HEK293T (cell line): Measurements from ENCODE around the gene ELK1.

ENCODE experiments used
- CTCF ChIA-PET: fragments of 350-600 bp; formaldehyde crosslinking; extraction: SDS; loops from one replicate; lab custom pipeline; 2021; ENCODE audit warnings: antibody characterized with exemption, inconsistent platforms; lab: Yijun Ruan, JAX
- POLR2A ChIA-PET: fragments of 350-600 bp; formaldehyde crosslinking; extraction: SDS; loops from one replicate; lab custom pipeline; 2020; ENCODE audit warnings: antibody characterized with exemption, inconsistent platforms; lab: Yijun Ruan, JAX
- DNase-seq: peaks from one replicate; pipeline ENCODE4 v3.0.0; 2012; ENCODE audit warnings: mixed read lengths; ENCODE audit errors: extremely low spot score
- ARNT ChIP-seq: fragments of 450-650 bp; IDR thresholded peaks from 2 replicates; pipeline ENCODE4 v1.6.1; 2017; ENCODE audit warnings: mild to moderate bottlenecking
- BHLHE40 ChIP-seq: fragments of 450-650 bp; IDR thresholded peaks from 2 replicates; pipeline ENCODE4 v1.6.1; 2016; ENCODE audit warnings: mild to moderate bottlenecking, moderate library complexity, borderline replicate concordance
- CTBP1 ChIP-seq: fragments of 450-650 bp; IDR thresholded peaks from 2 replicates; pipeline ENCODE4 v1.6.1; 2016; ENCODE audit warnings: borderline replicate concordance
- ELF4 ChIP-seq: fragments of 450-650 bp; IDR thresholded peaks from 2 replicates; pipeline ENCODE4 v1.6.1; 2017; ENCODE audit warnings: antibody characterized with exemption
- FOXA1 ChIP-seq: fragments of 450-650 bp; IDR thresholded peaks from 2 replicates; pipeline ENCODE4 v1.6.1; 2016; ENCODE audit warnings: mild to moderate bottlenecking
- FOXK2 ChIP-seq: fragments of 450-650 bp; IDR thresholded peaks from 2 replicates; pipeline ENCODE4 v1.6.1; 2016; ENCODE audit warnings: mild to moderate bottlenecking
- FOXM1 ChIP-seq: fragments of 450-650 bp; IDR thresholded peaks from 2 replicates; pipeline ENCODE4 v1.6.1; 2017; ENCODE audit warnings: mild to moderate bottlenecking, borderline replicate concordance
- HDGF ChIP-seq: fragments of 450-650 bp; IDR thresholded peaks from 2 replicates; pipeline ENCODE4 v1.6.1; 2017; ENCODE audit warnings: antibody characterized with exemption, borderline replicate concordance
- L3MBTL2 ChIP-seq: fragments of 450-650 bp; conservative IDR thresholded peaks from 2 replicates; pipeline ENCODE4 v1.6.1; 2016; ENCODE audit warnings: mild to moderate bottlenecking
- LEF1 ChIP-seq: fragments of 450-650 bp; IDR thresholded peaks from 2 replicates; pipeline ENCODE4 v1.6.1; 2017; ENCODE audit warnings: mild to moderate bottlenecking, borderline replicate concordance
- NFRKB ChIP-seq: fragments of 450-650 bp; IDR thresholded peaks from 2 replicates; pipeline ENCODE4 v1.6.1; 2016; ENCODE audit warnings: mild to moderate bottlenecking, moderate library complexity
- SP1 ChIP-seq: fragments of 450-650 bp; IDR thresholded peaks from 2 replicates; pipeline ENCODE4 v1.6.1; 2017
- SUZ12 ChIP-seq: fragments of 450-650 bp; IDR thresholded peaks from 2 replicates; pipeline ENCODE4 v1.6.1; 2016; ENCODE audit warnings: mild to moderate bottlenecking
- TARDBP ChIP-seq: fragments of 450-650 bp; IDR thresholded peaks from 2 replicates; pipeline ENCODE4 v1.6.1; 2016
- ZNF384 ChIP-seq: fragments of 450-650 bp; IDR thresholded peaks from 2 replicates; pipeline ENCODE4 v1.6.1; 2016
- TF ChIP-seq, protein P1 (sequence below): fragments of 450-650 bp; IDR thresholded peaks from 2 replicates; pipeline ENCODE4 v1.6.1; 2016

ELK1 gene

DNA sequence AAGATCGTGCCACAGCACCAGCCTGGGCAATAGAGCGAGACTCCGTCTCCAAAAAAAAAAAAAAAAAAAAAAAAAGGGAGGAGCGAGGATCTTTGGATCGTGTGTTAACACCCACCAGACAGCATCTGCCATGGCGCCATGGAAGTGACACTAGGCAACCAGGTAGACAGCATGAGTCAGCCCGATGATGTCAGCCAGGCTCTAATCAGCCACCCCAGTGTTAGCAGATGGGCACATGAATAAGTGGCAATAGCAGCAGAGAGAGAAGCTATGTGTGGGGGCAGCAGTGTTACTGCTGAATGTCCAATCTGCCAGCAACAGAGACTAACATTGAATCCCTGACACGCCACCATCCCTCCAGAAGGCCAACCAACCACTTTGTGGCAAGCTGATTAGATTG lies 37.3 kb downstream of the ELK1 start:
- CTCF ChIA-PET: no interaction called here
- TF ChIP-seq, protein P1, sequence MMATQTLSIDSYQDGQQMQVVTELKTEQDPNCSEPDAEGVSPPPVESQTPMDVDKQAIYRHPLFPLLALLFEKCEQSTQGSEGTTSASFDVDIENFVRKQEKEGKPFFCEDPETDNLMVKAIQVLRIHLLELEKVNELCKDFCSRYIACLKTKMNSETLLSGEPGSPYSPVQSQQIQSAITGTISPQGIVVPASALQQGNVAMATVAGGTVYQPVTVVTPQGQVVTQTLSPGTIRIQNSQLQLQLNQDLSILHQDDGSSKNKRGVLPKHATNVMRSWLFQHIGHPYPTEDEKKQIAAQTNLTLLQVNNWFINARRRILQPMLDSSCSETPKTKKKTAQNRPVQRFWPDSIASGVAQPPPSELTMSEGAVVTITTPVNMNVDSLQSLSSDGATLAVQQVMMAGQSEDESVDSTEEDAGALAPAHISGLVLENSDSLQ: no peak
- TF ChIP-seq ZNF384: no peak
- TF ChIP-seq BHLHE40: no peak
- TF ChIP-seq FOXA1: no peak
- TF ChIP-seq SUZ12: no peak
- no peak for TF ChIP-seq FOXM1
- no peak for TF ChIP-seq LEF1
- no peak for TF ChIP-seq TARDBP
- no peak for TF ChIP-seq NFRKB
- TF ChIP-seq CTBP1: no peak
- TF ChIP-seq ARNT: no peak
- TF ChIP-seq L3MBTL2: no peak
- TF ChIP-seq HDGF: no peak
- no peak for TF ChIP-seq FOXK2
- no peak for TF ChIP-seq ELF4
- TF ChIP-seq SP1: no peak
- no peak for DNase-seq
- POLR2A ChIA-PET: interaction anchor here (1.4 kb wide), 1 partner anchor 57 kb away, joined by 3 read pairs; no protein-coding TSS in a partner anchor

DNA sequence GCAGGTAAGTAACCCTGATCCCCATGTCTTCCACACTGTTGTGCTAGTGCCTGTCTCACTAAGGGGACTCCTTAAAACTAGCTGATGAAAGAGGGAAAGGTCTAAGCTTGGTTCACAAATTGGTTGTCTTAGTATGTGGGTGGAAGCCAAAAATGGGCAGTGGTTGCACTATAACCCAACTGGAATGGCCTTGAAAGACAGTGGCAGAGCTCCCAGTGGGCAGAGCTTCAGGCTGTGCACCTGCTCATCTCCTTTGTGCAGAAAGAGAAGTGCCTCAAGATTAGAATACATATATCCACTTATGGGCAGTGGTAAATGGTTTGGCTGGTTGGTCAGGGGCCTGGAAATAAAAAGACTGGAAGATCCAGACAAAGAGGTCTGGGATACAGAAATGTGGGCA lies 37.9 kb downstream of the ELK1 start:
- DNase-seq: no peak
- TF ChIP-seq TARDBP (no peak), ELF4 (no peak), LEF1 (no peak), FOXA1 (no peak), FOXM1 (no peak), SUZ12 (no peak), FOXK2 (no peak), L3MBTL2 (no peak)
- ChIA-PET CTCF (no interaction called here), POLR2A (no interaction called here)

DNA sequence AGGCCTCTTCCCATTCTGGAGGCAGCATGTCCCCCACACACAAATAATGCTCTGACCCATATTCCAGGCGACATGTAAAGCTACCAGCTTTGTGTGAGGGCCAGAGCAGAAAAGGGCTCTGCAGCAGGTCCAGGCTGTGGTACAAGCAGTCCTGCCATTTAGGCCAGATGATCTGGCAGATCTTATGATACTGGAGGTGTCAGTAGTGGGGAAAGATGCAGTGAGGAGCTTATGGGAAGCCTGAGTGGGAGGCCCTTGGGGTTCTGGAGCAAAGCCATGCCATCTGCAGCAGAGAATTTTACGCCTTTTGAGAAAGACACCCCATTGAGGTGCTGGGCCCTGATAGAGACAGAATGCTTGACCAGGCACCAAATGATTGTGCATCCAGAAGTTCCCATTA lies 38.4 kb downstream of the ELK1 start:
- TF ChIP-seq L3MBTL2 (no peak), LEF1 (no peak), FOXA1 (no peak), BHLHE40 (no peak), ARNT (no peak), HDGF (no peak), ZNF384 (no peak), SP1 (no peak), TARDBP (no peak), CTBP1 (no peak), FOXK2 (no peak), SUZ12 (no peak), NFRKB (no peak), FOXM1 (no peak), ELF4 (no peak)
- TF ChIP-seq, protein P1: no peak
- POLR2A ChIA-PET: no interaction called here
- no peak for DNase-seq
- CTCF ChIA-PET: no interaction called here

DNA sequence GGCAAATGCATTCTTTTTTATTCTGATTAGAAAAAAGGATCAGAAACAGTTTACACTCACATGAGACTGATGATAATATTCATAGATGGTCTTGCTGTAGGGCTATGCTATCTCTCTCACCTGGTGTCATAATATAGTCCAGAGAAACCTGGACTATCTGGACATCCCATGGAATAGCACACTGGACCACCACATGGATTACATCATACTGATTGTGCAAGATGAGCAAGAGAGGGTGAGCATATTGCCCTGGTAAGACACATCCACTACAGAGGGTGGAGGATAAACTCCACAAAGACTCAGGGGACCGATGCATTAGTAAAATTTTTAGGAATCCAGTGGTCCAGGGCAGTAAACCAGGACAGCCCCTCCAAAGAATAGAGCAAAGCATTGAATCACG lies 38.9 kb downstream of the ELK1 start:
- TF ChIP-seq BHLHE40: no peak
- no peak for TF ChIP-seq SP1
- no peak for TF ChIP-seq NFRKB
- TF ChIP-seq L3MBTL2: no peak
- TF ChIP-seq TARDBP: no peak
- TF ChIP-seq ZNF384: no peak
- no peak for TF ChIP-seq ARNT
- TF ChIP-seq, protein P1: no peak
- no peak for TF ChIP-seq FOXK2
- no peak for TF ChIP-seq FOXA1
- no peak for TF ChIP-seq HDGF
- no peak for TF ChIP-seq ELF4
- TF ChIP-seq FOXM1: no peak
- no peak for DNase-seq
- ChIA-PET CTCF (no interaction called here), POLR2A (no interaction called here)

DNA sequence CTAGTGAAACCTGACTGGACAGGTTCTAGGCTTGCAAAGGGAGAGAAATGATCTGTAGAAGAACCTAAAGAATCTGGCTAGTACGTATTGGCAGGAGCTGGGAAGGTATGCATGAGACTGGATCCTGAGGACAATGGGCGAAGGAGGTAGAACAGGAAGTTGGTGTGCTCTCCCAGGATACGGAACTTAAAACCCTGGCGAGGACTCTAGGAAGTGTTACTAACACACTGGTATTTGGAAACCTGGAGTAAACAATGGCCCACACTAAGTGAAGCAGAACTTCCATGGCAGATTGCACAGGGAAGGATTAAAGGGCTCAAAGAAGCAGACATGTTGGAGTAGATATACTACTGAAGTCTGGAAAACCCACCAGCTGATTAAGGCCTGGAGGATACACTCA lies 39.9 kb downstream of the ELK1 start:
- no peak for DNase-seq
- CTCF ChIA-PET: no interaction called here
- POLR2A ChIA-PET: no interaction called here
- no peak for TF ChIP-seq LEF1

DNA sequence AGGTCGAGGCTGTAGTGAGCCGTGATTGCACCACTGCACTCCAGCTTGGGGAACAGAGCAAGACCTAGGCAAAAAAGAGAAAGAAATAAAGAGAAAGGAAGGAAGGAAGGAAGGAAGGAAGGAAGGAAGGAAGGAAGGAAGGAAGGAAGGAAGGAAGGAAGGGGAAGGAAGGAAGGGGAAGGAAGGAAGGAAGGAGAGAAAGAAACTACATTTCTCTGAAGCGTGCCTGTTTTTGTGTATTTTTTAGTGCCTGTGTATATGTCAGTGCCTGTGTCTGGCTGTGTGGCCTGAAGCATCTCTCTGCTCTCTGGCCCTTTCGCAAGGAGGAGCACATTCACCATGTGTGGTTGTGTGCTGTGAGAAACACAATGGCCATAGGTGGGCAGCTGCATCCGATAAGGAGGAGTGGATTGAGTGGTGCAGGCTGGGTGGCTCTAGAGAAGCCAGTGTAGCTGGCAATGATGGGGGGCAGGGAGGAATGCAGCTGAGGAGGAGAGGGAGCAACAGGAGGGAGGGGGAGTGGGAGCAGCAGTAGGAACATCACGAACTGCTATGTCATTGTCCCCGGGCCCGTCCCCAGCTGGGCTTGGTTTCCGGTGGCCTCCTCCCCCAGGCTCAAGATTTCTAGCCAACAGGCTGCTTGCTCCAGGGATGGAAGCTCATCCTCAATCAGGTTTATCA lies 42.1 kb downstream of the ELK1 start:
- ChIA-PET POLR2A (no interaction called here), CTCF (interaction anchor here (0.6 kb wide), 1 partner anchor 31 kb away, joined by 3 read pairs; no protein-coding TSS in a partner anchor)
- no peak for DNase-seq
- TF ChIP-seq HDGF: no peak
- no peak for TF ChIP-seq LEF1
- no peak for TF ChIP-seq ELF4
- TF ChIP-seq BHLHE40: no peak
- TF ChIP-seq, protein P1: no peak
- no peak for TF ChIP-seq TARDBP
- no peak for TF ChIP-seq NFRKB
- TF ChIP-seq FOXM1: no peak
- TF ChIP-seq ZNF384: no peak
- TF ChIP-seq CTBP1: no peak
- TF ChIP-seq FOXK2: no peak
- TF ChIP-seq FOXA1: no peak
- no peak for TF ChIP-seq SUZ12
- TF ChIP-seq SP1: no peak
- TF ChIP-seq ARNT: no peak
- no peak for TF ChIP-seq L3MBTL2
